ENCODE measurements around the gene ARHGEF10L.

ARHGEF10L gene

DNA sequence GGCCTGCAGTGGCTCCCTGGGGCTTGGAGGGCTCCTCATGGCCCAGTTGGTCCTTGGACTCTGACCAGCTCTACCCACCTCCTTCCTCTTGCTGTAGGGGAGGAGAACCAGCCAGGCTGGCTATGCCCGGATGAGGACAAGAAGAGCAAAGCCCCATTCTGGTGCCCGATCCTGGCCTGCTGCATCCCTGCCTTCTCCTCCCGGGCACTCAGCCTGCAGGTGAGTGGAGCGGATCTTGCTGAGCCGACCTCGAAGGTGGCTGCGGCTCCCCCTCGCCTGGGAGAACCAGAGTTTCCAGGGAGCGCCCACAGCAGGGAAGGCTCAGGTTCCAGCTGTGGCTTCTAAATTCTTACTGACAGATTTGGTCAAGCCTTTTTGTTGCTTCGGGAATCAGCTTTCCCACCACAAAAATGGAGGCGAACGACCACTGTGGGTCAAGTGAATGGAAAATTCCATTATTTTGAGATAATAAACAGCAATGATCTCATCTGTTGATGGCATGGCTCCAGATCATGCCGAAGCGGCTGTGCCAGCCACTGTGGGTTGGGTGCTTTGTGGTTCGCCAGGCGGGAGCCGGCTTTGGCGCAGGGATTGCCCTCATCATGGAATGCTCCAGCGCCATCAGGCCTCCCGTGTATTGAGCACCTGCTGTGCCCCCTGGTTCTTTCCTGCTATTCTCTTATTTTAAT lies 109.1 kb downstream of the ARHGEF10L start:
- no peak overlapping the region for H3K27ac Mint-ChIP-seq
- H3K27me3 Mint-ChIP-seq = no peaks in the 10 kb centered on the region
- H3K4me3 Mint-ChIP-seq = no peak overlapping the region
- H3K4me1 Mint-ChIP-seq (ENCODE audit: low read depth) = peaks cover 60% of the 10 kb centered on the region
- no peaks in the 10 kb centered on the region for H3K9me3 Mint-ChIP-seq
- H3K36me3 Mint-ChIP-seq (ENCODE audit: low read depth) = peaks cover 100% of the 10 kb centered on the region
- intact Hi-C loops (cut with micrococcal nuclease) = no loop called here

DNA sequence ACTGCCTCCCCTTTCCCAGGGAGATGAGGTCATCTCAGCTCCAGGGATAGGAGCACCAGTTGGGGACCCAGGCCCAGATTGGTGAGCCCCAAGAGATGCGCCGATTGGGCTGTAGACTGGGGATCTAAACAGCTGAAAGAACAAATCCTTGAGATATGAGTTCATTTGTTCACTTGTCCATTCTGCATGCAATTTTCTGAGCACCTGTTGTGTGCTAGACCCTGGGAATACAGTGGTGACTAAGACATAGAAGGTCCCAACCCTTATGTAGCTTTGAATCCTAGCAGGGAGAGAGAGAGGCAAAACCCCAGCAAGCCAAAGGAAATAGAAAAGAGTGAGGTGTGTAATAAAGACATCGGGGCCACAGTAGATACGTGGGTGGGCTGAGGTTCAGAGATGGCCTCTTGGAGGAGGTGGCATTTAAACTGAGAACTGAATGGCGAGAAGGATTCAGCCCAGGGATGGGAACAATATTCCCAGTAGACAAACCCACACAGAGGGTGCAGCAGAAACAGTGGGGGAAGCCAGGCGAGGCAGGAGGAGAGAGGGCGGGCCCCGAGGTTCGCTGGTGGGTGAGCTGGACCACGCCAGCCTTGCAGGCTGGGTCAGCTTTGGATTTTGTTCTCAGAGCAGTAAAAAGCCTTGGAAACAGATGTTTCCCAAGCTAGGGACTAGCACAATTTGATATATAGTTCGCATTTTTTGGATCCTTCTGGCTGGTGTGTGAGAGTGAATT lies 110.0 kb downstream of the ARHGEF10L start:
- intact Hi-C loops (cut with micrococcal nuclease) = no loop called here
- H3K36me3 Mint-ChIP-seq (ENCODE audit: low read depth) = peaks cover 100% of the 10 kb centered on the region
- peak overlapping the region; percentile 23 for H3K27ac Mint-ChIP-seq
- H3K4me3 Mint-ChIP-seq = no peak overlapping the region
- H3K9me3 Mint-ChIP-seq = no peaks in the 10 kb centered on the region
- H3K27me3 Mint-ChIP-seq = no peaks in the 10 kb centered on the region
- peaks cover 64% of the 10 kb centered on the region for H3K4me1 Mint-ChIP-seq (ENCODE audit: low read depth)

DNA sequence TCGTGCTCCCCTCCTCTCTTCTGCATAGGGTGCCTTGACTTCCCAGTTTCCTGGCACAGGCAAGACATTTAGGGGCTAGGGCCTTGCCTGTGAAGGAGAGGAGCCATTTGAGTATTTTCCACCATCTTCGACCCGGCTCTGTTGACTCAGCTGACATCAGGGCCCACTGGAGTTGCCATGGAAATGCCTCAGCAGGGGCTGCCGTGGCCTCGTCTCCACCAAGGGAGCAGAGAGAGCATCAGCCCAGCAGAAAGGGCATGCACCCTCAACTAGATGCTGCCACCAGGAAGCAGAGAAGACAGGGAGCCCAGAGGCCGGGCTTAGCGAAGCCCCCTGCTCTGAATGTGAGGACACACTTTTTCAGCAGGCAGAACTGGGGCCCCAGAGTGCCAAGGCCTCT lies 113.8 kb downstream of the ARHGEF10L start:
- Mint-ChIP-seq H3K36me3 (ENCODE audit: low read depth) (peaks cover 100% of the 10 kb centered on the region), H3K27ac (no peak overlapping the region), H3K9me3 (no peaks in the 10 kb centered on the region), H3K27me3 (no peaks in the 10 kb centered on the region), H3K4me1 (ENCODE audit: low read depth) (peaks cover 58% of the 10 kb centered on the region), H3K4me3 (no peak overlapping the region)
- intact Hi-C loops (cut with micrococcal nuclease) = no loop called here

DNA sequence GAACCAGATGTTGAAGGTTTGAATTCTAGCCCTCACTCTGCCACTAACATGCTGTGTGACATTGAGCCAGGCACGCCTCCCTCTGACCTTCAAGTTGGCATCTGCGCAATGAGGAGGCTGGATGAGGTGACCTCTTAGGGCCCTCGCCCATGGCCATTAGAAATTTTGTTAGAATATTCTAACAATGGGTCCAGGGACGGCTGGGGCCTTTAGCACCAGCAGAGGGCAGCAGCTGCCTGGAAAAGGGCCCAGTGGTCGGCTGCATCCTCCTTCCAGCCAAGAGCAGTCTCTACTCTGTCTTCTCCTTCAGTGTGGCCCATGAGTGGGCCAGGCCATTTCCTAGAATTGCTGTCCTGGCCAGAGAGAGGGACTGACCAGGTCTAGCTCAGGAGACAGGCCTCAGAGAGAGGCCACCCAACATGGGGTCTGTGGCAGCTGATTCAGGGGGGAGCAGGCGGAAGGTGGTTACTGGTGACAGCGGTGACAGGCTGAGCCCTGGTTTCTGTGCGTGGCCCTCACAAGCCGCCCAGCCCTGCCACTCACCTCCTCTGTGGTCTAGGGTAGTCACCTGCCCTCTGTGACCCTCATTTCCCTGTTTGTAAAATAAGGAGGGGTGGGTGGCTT lies 114.3 kb downstream of the ARHGEF10L start:
- no peak overlapping the region for H3K4me3 Mint-ChIP-seq
- no peaks in the 10 kb centered on the region for H3K9me3 Mint-ChIP-seq
- H3K36me3 Mint-ChIP-seq (ENCODE audit: low read depth) = peaks cover 100% of the 10 kb centered on the region
- H3K27ac Mint-ChIP-seq = peak overlapping the region; percentile 64
- H3K27me3 Mint-ChIP-seq = no peaks in the 10 kb centered on the region
- peaks cover 63% of the 10 kb centered on the region for H3K4me1 Mint-ChIP-seq (ENCODE audit: low read depth)
- intact Hi-C loops (cut with micrococcal nuclease) = no loop called here

DNA sequence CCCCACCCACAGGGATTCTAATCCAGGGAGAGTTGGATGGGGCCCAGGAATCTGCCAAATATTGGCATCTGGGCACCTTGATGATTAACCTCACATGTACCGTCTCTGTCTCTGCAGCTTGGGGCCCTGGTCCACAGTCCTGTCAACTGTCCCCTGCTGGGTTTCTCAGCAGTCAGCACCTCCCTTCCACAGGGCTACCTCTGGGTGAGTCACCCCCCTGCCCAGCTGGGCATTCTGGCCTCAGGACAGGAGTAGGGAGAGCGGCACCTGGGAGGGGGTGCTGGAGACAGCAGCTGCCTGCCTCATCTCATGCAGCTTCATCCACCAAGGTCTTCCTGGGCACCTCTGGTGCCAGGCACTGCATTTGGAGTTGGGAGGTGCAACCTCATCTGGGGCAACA lies 115.0 kb downstream of the ARHGEF10L start:
- H3K36me3 Mint-ChIP-seq (ENCODE audit: low read depth) = peaks cover 100% of the 10 kb centered on the region
- intact Hi-C loops (cut with micrococcal nuclease) = no loop called here

DNA sequence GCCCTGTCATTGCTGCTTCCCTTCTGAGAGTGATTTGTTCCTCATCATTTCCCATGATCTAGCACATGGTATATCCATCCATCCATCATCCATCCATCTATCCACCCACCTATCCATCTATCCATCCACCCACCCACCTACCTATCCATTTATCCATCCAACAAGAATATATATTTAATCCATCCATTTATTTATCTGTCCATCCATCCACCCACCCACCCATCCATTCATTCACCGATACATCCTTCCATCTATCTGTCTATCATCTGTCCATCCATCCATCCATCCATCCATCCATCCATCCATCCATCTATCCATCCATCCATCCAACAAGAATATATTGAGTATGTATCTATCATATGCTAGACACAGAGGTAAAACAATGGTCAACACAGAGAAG lies 115.7 kb downstream of the ARHGEF10L start:
- H3K4me1 Mint-ChIP-seq (ENCODE audit: low read depth) = peaks cover 69% of the 10 kb centered on the region
- no peaks in the 10 kb centered on the region for H3K27me3 Mint-ChIP-seq
- intact Hi-C loops (cut with micrococcal nuclease) = loop anchor here (5.0 kb wide), 1 partner anchor 172 kb away; no protein-coding TSS in a partner anchor
- H3K9me3 Mint-ChIP-seq = no peaks in the 10 kb centered on the region
- peaks cover 100% of the 10 kb centered on the region for H3K36me3 Mint-ChIP-seq (ENCODE audit: low read depth)
- H3K4me3 Mint-ChIP-seq = no peak overlapping the region
- peak overlapping the region; percentile 64 for H3K27ac Mint-ChIP-seq

More for the DNA sequence above, 115.0 kb downstream of the ARHGEF10L start:
- Mint-ChIP-seq H3K4me1 (ENCODE audit: low read depth) (peaks cover 66% of the 10 kb centered on the region), H3K4me3 (no peak overlapping the region), H3K27ac (peak overlapping the region; percentile 64), H3K9me3 (no peaks in the 10 kb centered on the region), H3K27me3 (no peaks in the 10 kb centered on the region)

DNA sequence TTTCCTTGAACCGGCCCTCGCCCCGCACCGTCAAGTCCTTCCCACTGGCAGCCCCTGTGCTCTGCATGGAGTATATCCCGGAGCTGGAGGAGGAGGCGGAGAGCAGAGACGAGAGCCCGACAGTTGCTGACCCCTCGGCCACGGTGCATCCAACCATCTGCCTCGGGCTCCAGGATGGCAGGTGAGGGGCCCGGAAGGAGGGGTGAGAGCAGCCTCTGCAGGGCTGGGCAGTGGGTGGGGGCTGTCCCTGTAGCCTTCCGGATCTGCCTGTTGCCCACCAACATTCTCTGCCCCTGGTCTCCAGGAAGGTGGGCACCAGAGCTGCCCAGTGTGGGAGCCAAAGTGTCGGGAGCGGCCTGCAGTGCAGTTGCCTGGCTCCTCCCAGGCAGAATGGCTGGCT lies 116.4 kb downstream of the ARHGEF10L start:
- H3K4me1 Mint-ChIP-seq (ENCODE audit: low read depth) = peaks cover 68% of the 10 kb centered on the region
- intact Hi-C loops (cut with micrococcal nuclease) = loop anchor here (5.0 kb wide), 1 partner anchor 171 kb away; no protein-coding TSS in a partner anchor
- no peak overlapping the region for H3K4me3 Mint-ChIP-seq
- H3K27me3 Mint-ChIP-seq = no peaks in the 10 kb centered on the region
- no peak overlapping the region for H3K27ac Mint-ChIP-seq
- H3K36me3 Mint-ChIP-seq (ENCODE audit: low read depth) = peaks cover 100% of the 10 kb centered on the region
- H3K9me3 Mint-ChIP-seq = no peaks in the 10 kb centered on the region

DNA sequence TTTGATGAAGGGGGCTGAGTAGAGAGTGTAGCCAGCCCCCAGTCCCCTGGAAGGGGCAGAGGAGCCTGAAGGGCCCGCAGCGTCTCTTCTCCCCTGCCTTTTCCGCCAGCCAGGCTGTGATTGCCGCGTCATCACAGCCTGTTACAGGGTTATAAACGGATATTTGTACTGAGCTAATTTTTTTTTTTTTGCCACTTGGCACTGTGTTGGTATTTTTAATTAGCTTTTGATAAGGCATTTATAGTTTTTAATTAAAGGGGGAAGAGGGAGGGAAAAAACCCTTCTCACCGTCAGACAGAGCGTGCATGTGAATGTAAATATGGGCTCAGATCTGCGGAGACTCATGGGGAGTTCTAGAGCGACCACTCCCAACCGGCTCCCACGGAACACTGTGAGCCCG lies 117.9 kb downstream of the ARHGEF10L start:
- Mint-ChIP-seq H3K27ac (peak overlapping the region; percentile 81), H3K36me3 (ENCODE audit: low read depth) (peaks cover 99% of the 10 kb centered on the region), H3K4me3 (no peak overlapping the region), H3K9me3 (no peaks in the 10 kb centered on the region), H3K4me1 (ENCODE audit: low read depth) (peaks cover 60% of the 10 kb centered on the region), H3K27me3 (no peaks in the 10 kb centered on the region)
- intact Hi-C loops (cut with micrococcal nuclease) = loop anchor here (5.0 kb wide), 1 partner anchor 170 kb away; no protein-coding TSS in a partner anchor

DNA sequence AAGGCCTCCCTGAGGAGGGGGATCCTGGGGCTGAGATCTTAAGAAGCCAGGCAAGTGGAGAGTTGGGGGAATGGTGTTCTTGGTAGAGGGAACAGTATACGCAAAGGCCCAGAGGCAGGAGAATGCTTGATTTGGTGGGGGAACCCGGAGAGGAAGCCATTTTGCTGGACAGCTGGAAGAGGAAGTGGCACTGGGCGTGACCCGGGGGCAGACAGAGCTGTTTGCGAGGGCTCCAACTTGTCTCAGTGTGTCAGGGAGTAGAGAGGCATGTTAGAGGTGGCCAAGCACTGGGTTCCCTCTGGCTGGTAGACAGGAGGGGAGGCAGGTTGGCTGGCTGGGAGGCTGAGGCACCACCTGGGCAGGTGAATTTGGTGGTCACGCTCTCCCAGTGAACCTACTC lies 119.3 kb downstream of the ARHGEF10L start:
- peak overlapping the region; percentile 48 for H3K4me3 Mint-ChIP-seq
- peaks cover 50% of the 10 kb centered on the region for H3K4me1 Mint-ChIP-seq (ENCODE audit: low read depth)
- H3K27me3 Mint-ChIP-seq = no peaks in the 10 kb centered on the region
- H3K9me3 Mint-ChIP-seq = no peaks in the 10 kb centered on the region
- H3K27ac Mint-ChIP-seq = peak overlapping the region; percentile 81
- H3K36me3 Mint-ChIP-seq (ENCODE audit: low read depth) = peaks cover 99% of the 10 kb centered on the region
- intact Hi-C loops (cut with micrococcal nuclease) = loop anchor here (5.0 kb wide), 1 partner anchor 168 kb away; no protein-coding TSS in a partner anchor

DNA sequence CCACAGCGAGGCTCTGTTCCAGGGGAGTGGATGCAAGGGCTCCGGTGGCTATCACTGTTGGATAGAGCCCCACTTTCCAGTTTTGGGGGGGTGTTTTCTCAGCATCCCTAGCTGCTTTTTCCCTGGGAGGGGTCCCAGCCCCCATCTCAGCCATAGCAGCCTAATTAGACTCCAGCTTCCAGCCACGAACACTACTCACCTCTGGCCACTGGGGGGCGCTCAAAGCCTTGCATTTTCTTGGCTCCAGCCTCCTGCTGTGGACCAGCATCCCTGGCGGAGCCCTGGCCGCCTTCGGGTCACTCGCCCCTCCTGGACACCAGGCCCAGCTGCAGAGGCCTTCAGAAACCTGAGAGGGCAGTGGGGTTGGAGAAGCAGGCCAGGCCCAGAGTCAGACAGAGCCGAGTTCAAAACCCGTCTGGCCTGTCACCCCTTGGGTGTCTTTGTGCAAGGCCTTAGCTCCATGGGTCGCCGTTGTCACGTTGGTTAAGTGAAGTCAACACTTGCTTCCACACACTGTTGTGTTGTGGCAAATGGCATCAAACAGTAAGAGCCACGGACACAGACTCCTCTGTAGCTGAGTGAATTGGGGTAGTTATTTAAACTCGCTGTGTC lies 122.2 kb downstream of the ARHGEF10L start:
- Mint-ChIP-seq H3K9me3 (no peaks in the 10 kb centered on the region), H3K36me3 (ENCODE audit: low read depth) (peaks cover 99% of the 10 kb centered on the region), H3K4me3 (no peak overlapping the region), H3K27ac (no peak overlapping the region), H3K4me1 (ENCODE audit: low read depth) (peaks cover 33% of the 10 kb centered on the region), H3K27me3 (no peaks in the 10 kb centered on the region)
- intact Hi-C loops (cut with micrococcal nuclease) = no loop called here

DNA sequence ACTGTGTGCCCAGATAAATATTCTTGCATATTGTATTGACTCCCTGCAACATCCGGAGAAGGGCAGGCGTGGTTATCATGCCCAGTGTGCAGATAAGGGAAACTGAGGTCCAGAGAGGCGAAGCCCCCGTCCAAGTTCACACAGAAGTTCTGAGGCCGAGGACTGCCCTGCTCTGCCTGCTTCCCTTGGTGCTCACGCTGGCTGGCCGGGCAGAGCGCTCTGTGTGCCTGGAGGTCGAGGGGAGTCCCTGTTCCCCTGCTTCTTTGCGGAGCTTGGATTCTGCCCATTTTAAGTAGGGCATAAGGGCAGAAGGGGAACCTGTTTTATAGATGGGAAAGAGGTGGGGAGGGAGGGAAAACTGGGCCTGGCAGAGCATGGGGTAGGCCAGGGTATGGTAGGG lies 122.8 kb downstream of the ARHGEF10L start:
- intact Hi-C loops (cut with micrococcal nuclease) = no loop called here
- H3K27ac Mint-ChIP-seq = no peak overlapping the region

DNA sequence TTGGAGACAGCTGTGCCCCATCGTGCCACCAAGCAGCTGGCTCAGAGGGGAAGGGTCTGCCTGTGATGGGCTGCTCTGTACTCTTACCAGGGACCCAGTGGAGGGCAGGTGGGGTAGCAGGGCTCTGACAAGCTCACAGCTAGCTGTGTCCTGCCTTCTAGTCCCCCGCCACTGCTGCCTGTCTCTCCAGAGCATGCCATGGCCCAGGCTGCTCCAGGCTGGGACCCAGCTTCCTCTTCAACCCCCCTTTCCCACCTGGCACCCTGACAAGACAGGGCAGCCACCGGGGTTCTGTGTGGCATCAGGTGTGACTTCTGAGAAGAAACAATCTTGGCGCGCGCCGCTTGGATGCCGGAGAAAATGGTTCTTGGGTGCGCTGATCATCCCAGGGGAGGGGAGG lies 123.3 kb downstream of the ARHGEF10L start:
- intact Hi-C loops (cut with micrococcal nuclease) = no loop called here
- H3K27ac Mint-ChIP-seq = no peak overlapping the region
- H3K36me3 Mint-ChIP-seq (ENCODE audit: low read depth) = peaks cover 99% of the 10 kb centered on the region
- H3K9me3 Mint-ChIP-seq = no peaks in the 10 kb centered on the region
- peaks cover 40% of the 10 kb centered on the region for H3K4me1 Mint-ChIP-seq (ENCODE audit: low read depth)
- no peak overlapping the region for H3K4me3 Mint-ChIP-seq
- H3K27me3 Mint-ChIP-seq = no peaks in the 10 kb centered on the region

More for the DNA sequence above, 122.8 kb downstream of the ARHGEF10L start:
- H3K27me3 Mint-ChIP-seq = no peaks in the 10 kb centered on the region
- peaks cover 37% of the 10 kb centered on the region for H3K4me1 Mint-ChIP-seq (ENCODE audit: low read depth)
- H3K36me3 Mint-ChIP-seq (ENCODE audit: low read depth) = peaks cover 99% of the 10 kb centered on the region
- H3K9me3 Mint-ChIP-seq = no peaks in the 10 kb centered on the region
- H3K4me3 Mint-ChIP-seq = no peak overlapping the region

DNA sequence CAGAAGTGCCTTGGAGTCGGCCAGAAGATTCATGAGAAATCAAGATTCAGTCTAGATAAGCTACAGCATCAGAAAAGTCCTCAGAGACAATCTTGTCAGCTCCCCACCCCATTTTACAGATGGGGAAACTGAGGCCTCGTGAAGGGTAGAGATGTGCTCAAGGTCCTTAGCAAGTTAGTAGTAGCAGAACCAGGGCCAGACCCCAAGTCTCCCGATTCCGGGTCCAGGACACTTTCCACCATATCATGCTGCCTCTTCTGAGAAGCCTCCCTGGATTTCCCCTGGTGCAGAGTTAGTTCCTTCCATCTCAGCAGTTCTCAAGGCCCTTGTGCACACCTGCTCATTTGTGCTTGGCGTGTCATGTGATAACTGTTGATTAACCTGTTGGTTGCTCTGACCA lies 124.1 kb downstream of the ARHGEF10L start:
- H3K27ac Mint-ChIP-seq = no peak overlapping the region
- H3K4me1 Mint-ChIP-seq (ENCODE audit: low read depth) = peaks cover 38% of the 10 kb centered on the region
- H3K4me3 Mint-ChIP-seq = no peak overlapping the region
- H3K27me3 Mint-ChIP-seq = no peaks in the 10 kb centered on the region
- no peaks in the 10 kb centered on the region for H3K9me3 Mint-ChIP-seq
- peaks cover 99% of the 10 kb centered on the region for H3K36me3 Mint-ChIP-seq (ENCODE audit: low read depth)
- intact Hi-C loops (cut with micrococcal nuclease) = no loop called here

DNA sequence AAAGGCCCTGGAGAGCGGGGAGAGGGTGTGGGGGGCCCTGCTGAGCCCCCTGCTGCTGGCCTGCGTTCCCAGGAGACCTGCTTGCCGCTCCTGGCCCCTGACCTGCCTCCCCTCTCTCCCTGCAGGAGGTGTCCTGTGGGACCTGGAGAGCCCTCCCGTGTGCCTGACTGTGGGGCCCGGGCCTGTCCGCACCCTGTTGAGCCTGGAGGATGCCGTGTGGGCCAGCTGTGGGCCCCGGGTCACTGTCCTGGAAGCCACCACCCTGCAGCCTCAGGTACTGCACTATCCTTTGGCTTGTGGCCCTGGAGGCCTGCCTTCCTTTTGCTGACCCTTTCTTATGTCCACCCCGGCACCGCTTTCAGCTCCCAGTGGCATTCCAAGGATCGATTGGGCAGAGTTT lies 124.8 kb downstream of the ARHGEF10L start:
- no peaks in the 10 kb centered on the region for H3K27me3 Mint-ChIP-seq
- no peak overlapping the region for H3K27ac Mint-ChIP-seq
- intact Hi-C loops (cut with micrococcal nuclease) = no loop called here
- peaks cover 99% of the 10 kb centered on the region for H3K36me3 Mint-ChIP-seq (ENCODE audit: low read depth)
- no peaks in the 10 kb centered on the region for H3K9me3 Mint-ChIP-seq
- peaks cover 38% of the 10 kb centered on the region for H3K4me1 Mint-ChIP-seq (ENCODE audit: low read depth)
- H3K4me3 Mint-ChIP-seq = no peak overlapping the region
